H9 (cell line): Measurements from ENCODE around the gene HEATR5B. TPM values are rescaled to one million over a fixed set of nuclear protein-coding genes. Genes with fewer than 3 reads are reported as not detected.

ENCODE experiments used
- DNase-seq: peaks from one replicate; pipeline ENCODE4 v3.0.0-alpha.2; 2017
- H2AFZ ChIP-seq: one replicate; pipeline ENCODE4 v1.6.1; 2013; ENCODE audit warnings: mild to moderate bottlenecking, low read length, control low read depth, moderate library complexity
- H2AK5ac ChIP-seq: 2 replicates; pipeline ENCODE4 v1.6.1; 2013; ENCODE audit warnings: low read length, control low read depth, mixed read lengths; ENCODE audit not compliant: insufficient read length
- H2BK120ac ChIP-seq: one replicate; pipeline ENCODE4 v1.6.1; 2013; ENCODE audit warnings: low read depth, mild to moderate bottlenecking, low read length, control low read depth, inconsistent platforms; ENCODE audit not compliant: poor library complexity, severe bottlenecking
- H2BK12ac ChIP-seq: 2 replicates; pipeline ENCODE4 v1.6.1; 2013; ENCODE audit warnings: low read length, control low read depth, mixed read lengths, low read depth; ENCODE audit not compliant: insufficient read length
- H2BK15ac ChIP-seq: 2 replicates; pipeline ENCODE4 v1.6.1; 2013; ENCODE audit warnings: low read depth, low read length, control low read depth
- H2BK20ac ChIP-seq: one replicate; pipeline ENCODE4 v1.6.1; 2013; ENCODE audit warnings: low read depth, mild to moderate bottlenecking, low read length, control low read depth, inconsistent platforms; ENCODE audit not compliant: poor library complexity, severe bottlenecking
- H2BK5ac ChIP-seq: 2 replicates; pipeline ENCODE4 v1.6.1; 2013; ENCODE audit warnings: low read length, control low read depth, mixed read lengths; ENCODE audit not compliant: insufficient read length
- H3K14ac ChIP-seq: 2 replicates; pipeline ENCODE4 v1.6.1; 2013; ENCODE audit warnings: low read length, control low read depth; ENCODE audit not compliant: insufficient read depth
- H3K18ac ChIP-seq: 2 replicates; pipeline ENCODE4 v1.6.1; 2013; ENCODE audit warnings: low read depth, mild to moderate bottlenecking, mixed read lengths, low read length, control low read depth; ENCODE audit not compliant: insufficient read length
- H3K23ac ChIP-seq: 2 replicates; pipeline ENCODE4 v1.6.1; 2013; ENCODE audit warnings: low read length, control low read depth, mixed read lengths, low read depth; ENCODE audit not compliant: insufficient read length
- H3K23me2 ChIP-seq: 2 replicates; pipeline ENCODE4 v1.6.1; 2013; ENCODE audit warnings: low read depth, mild to moderate bottlenecking, mixed read lengths, low read length, control low read depth; ENCODE audit not compliant: insufficient read length, poor library complexity, severe bottlenecking
- H3K27ac ChIP-seq: 2 replicates; pipeline ENCODE4 v1.5.1; 2013; ENCODE audit warnings: low read length, control low read depth, mixed read lengths, low read depth; ENCODE audit not compliant: insufficient read length
- H3K27me3 ChIP-seq: 2 replicates; pipeline ENCODE4 v1.6.1; 2013; ENCODE audit warnings: low read length, control low read depth, inconsistent platforms; ENCODE audit not compliant: insufficient read depth
- H3K4ac ChIP-seq: 2 replicates; pipeline ENCODE4 v1.6.1; 2013; ENCODE audit warnings: low read depth, mild to moderate bottlenecking, control low read depth, inconsistent platforms, low read length, moderate library complexity
- H3K4me1 ChIP-seq: 2 replicates; pipeline ENCODE4 v1.6.1; 2013; ENCODE audit warnings: low read length, control low read depth, inconsistent platforms; ENCODE audit not compliant: insufficient read depth
- H3K4me2 ChIP-seq: 2 replicates; pipeline ENCODE4 v1.6.1; 2013; ENCODE audit warnings: low read length, control low read depth, mixed read lengths; ENCODE audit not compliant: insufficient read length, insufficient read depth
- H3K56ac ChIP-seq: 2 replicates; pipeline ENCODE4 v1.6.1; 2013; ENCODE audit warnings: low read depth, mild to moderate bottlenecking, mixed read lengths, low read length, control low read depth; ENCODE audit not compliant: insufficient read length
- H3K79me1 ChIP-seq: 2 replicates; pipeline ENCODE4 v1.6.1; 2013; ENCODE audit warnings: low read depth, mild to moderate bottlenecking, moderate library complexity, low read length, control low read depth, inconsistent platforms; ENCODE audit not compliant: insufficient read depth, poor library complexity, severe bottlenecking
- H3K79me2 ChIP-seq: 2 replicates; pipeline ENCODE4 v1.6.1; 2013; ENCODE audit warnings: low read length, control low read depth, inconsistent platforms; ENCODE audit not compliant: insufficient read depth
- H3K9ac ChIP-seq: 2 replicates; pipeline ENCODE4 v1.6.1; 2013; ENCODE audit warnings: low read length, control low read depth, mixed read lengths; ENCODE audit not compliant: insufficient read length; ENCODE audit errors: extremely low read depth
- H3K9me3 ChIP-seq: one replicate; pipeline ENCODE4 v1.6.1; 2013; ENCODE audit warnings: low read depth, low read length, inconsistent platforms; ENCODE audit not compliant: control insufficient read depth
- H3T11ph ChIP-seq: one replicate; pipeline ENCODE4 v1.6.1; 2013; ENCODE audit warnings: mild to moderate bottlenecking, low read length, control low read depth, inconsistent platforms
- H4K20me1 ChIP-seq: one replicate; pipeline ENCODE4 v1.6.1; 2013; ENCODE audit not compliant: control insufficient read depth, insufficient read length, insufficient read depth
- H4K5ac ChIP-seq: 2 replicates; pipeline ENCODE4 v1.6.1; 2013; ENCODE audit warnings: low read depth, mild to moderate bottlenecking, mixed read lengths, low read length, control low read depth; ENCODE audit not compliant: insufficient read length
- H4K8ac ChIP-seq: replicated peaks from 2 replicates; pipeline ENCODE4 v1.6.1; 2013; ENCODE audit warnings: low read length, control low read depth, mixed read lengths, low read depth; ENCODE audit not compliant: insufficient read length
- H4K91ac ChIP-seq: 2 replicates; pipeline ENCODE4 v1.6.1; 2013; ENCODE audit warnings: low read depth, mild to moderate bottlenecking, moderate library complexity, mixed read lengths, low read length, control low read depth; ENCODE audit not compliant: insufficient read length
- H3K27ac Mint-ChIP-seq, 3 experiments: 2 replicates in 2 of 3; 3 replicates in 1 of 3; pipeline ENCODE4 v1.8.0; 2020 to 2021; ENCODE audit warnings: mixed read lengths in 3 of 3, mild to moderate bottlenecking in 1 of 3, moderate library complexity in 1 of 3
- H3K27me3 Mint-ChIP-seq: 2 replicates; pipeline ENCODE4 v1.8.0; 2021; ENCODE audit warnings: low read depth, mild to moderate bottlenecking, moderate library complexity, mixed read lengths
- H3K36me3 Mint-ChIP-seq, 3 experiments: 2 replicates in 2 of 3; 3 replicates in 1 of 3; pipeline ENCODE4 v1.8.0; 2020 to 2021; ENCODE audit warnings: low read depth in 3 of 3, mixed read lengths in 3 of 3; ENCODE audit not compliant: insufficient read depth in 1 of 3
- H3K4me1 Mint-ChIP-seq, 2 experiments: 2 replicates each; pipeline ENCODE4 v1.8.0; 2020; ENCODE audit warnings: mixed read lengths in 2 of 2
- H3K4me3 Mint-ChIP-seq, 2 experiments: 2 replicates in 1 of 2; 3 replicates in 1 of 2; pipeline ENCODE4 v1.8.0; 2020 to 2021; ENCODE audit warnings: mild to moderate bottlenecking in 2 of 2, mixed read lengths in 2 of 2, moderate library complexity in 1 of 2
- H3K9me3 Mint-ChIP-seq, 2 experiments: 2 replicates in 1 of 2; 3 replicates in 1 of 2; pipeline ENCODE4 v1.8.0; 2020; ENCODE audit warnings: mild to moderate bottlenecking in 2 of 2, mixed read lengths in 2 of 2, moderate library complexity in 1 of 2
- total RNA-seq: library from RNA; stranded (reverse); gene quantifications from 2 replicates; pipeline ENCODE4 v1.2.1, GENCODE V29; 2021
- TF ChIP-seq, protein P1 (sequence below): fragments of 200-600 bp; sonication (generic); conservative IDR thresholded peaks from 3 replicates; pipeline ENCODE4 v1.8.0; 2021; ENCODE audit warnings: antibody characterized with exemption, mild to moderate bottlenecking

Gene HEATR5B
- total RNA-seq, 1 experiment from 2014 or later: 14.0 TPM

DNA sequence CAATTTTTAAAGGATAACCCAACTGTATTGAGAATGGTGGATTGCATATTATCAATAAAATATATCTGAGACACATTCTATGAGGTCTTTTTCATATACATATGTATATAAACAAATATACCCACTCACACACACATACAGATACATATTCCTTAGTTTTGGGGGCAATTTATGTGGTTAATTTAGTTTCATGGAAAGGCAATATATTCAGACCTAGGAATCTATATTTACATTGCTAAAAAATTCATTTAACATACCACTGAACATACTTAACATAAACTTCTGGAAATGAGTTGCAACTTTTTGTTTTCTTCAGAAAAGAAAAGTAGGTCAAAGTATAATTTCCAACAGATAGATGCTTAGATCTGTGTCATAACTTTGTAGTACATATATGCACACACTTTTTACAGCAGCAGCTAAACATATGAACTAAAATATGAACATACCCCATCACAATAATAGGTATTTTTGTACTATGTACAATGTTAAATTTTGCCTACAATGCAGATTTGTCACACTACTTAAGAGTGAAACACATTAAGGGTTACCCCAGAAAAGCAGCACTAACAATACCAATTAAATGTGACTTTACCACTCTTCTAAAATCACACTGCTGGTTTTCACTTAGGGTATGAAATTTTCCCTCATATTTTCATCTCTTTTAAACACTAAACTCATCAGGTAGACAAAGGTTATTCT, 23.0 kb downstream of the HEATR5B start:
- no peak overlapping the region for H2BK120ac ChIP-seq
- H3K79me1 ChIP-seq: no peaks in the 10 kb centered on the region
- H2BK15ac ChIP-seq: no peak overlapping the region
- H3K27ac ChIP-seq: no peak overlapping the region
- no peaks in the 10 kb centered on the region for H3K9me3 ChIP-seq
- no peak overlapping the region for H2AK5ac ChIP-seq
- DNase-seq: no peak
- H3K9ac ChIP-seq: no peak overlapping the region
- H2BK5ac ChIP-seq: no peak overlapping the region
- no peaks in the 10 kb centered on the region for H3K27me3 Mint-ChIP-seq
- TF ChIP-seq, protein P1, sequence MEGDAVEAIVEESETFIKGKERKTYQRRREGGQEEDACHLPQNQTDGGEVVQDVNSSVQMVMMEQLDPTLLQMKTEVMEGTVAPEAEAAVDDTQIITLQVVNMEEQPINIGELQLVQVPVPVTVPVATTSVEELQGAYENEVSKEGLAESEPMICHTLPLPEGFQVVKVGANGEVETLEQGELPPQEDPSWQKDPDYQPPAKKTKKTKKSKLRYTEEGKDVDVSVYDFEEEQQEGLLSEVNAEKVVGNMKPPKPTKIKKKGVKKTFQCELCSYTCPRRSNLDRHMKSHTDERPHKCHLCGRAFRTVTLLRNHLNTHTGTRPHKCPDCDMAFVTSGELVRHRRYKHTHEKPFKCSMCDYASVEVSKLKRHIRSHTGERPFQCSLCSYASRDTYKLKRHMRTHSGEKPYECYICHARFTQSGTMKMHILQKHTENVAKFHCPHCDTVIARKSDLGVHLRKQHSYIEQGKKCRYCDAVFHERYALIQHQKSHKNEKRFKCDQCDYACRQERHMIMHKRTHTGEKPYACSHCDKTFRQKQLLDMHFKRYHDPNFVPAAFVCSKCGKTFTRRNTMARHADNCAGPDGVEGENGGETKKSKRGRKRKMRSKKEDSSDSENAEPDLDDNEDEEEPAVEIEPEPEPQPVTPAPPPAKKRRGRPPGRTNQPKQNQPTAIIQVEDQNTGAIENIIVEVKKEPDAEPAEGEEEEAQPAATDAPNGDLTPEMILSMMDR: no peak
- H2BK12ac ChIP-seq: no peak overlapping the region
- H3K4me2 ChIP-seq: no peak overlapping the region
- no peak overlapping the region for H3K27ac Mint-ChIP-seq
- H3K23me2 ChIP-seq: no peaks in the 10 kb centered on the region
- no peaks in the 10 kb centered on the region for H3K9me3 Mint-ChIP-seq
- no peak overlapping the region for H3K4ac ChIP-seq
- no peak overlapping the region for H4K8ac ChIP-seq
- H3K14ac ChIP-seq: no peak overlapping the region
- no peak overlapping the region for H2AFZ ChIP-seq
- no peak overlapping the region for H3K18ac ChIP-seq
- no peaks in the 10 kb centered on the region for H3K4me1 ChIP-seq
- H3K27me3 ChIP-seq: no peaks in the 10 kb centered on the region
- H3K4me1 Mint-ChIP-seq: no peaks in the 10 kb centered on the region
- H3K56ac ChIP-seq: no peak overlapping the region
- H3K4me3 Mint-ChIP-seq: no peak overlapping the region
- no peak overlapping the region for H3K23ac ChIP-seq
- peaks cover 0 to 43% (median 14%) of the 10 kb centered on the region in 3 experiments; a peak in 6 of 7 replicates for H3K36me3 Mint-ChIP-seq
- H3T11ph ChIP-seq: no peak overlapping the region
- no peak overlapping the region for H4K5ac ChIP-seq
- no peaks in the 10 kb centered on the region for H3K79me2 ChIP-seq
- no peaks in the 10 kb centered on the region for H4K20me1 ChIP-seq
- no peak overlapping the region for H2BK20ac ChIP-seq
- no peak overlapping the region for H4K91ac ChIP-seq
